ENCODE measurements around the gene ITFG2. TPM values are rescaled to one million over a fixed set of nuclear protein-coding genes. Genes with fewer than 3 reads are reported as not detected.

Gene ITFG2
- total and polyA plus RNA-seq, 2 of the 13 experiments (the other 11 are each of a cell fraction or from before 2014, with no cell fraction given), result 14.8 to 15.5 TPM

DNA sequence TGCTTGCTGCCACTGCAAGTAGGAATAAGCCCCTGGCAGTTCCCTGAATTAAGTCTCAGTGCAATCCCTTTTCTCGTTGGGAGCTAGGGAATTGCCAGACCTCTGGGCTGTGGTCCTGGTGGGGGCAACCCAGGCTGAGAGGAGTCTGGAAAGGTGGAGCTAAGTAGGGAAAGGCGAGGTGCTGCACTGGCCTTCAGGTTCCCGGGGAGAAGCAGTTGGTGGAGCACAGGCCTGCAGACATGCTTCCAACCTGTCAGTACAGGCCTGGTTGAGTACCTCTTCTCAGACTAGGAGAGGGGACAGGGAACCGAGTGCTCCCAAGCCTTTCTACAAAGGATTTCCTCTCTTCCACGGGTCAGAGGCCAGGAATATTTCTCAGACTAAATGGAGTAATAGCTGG, 20.9 kb downstream of the ITFG2 start (continued):
- TF ChIP-seq SNAI1 (CRISPR knock-in tag; IDR thresholded peaks at IDR 0.05; ENCODE audit: borderline replicate concordance) (no peak), PHF5A (CRISPR knock-in tag; IDR thresholded peaks at IDR 0.05; ENCODE audit: low read depth, unreplicated experiment) (no peak)

DNA sequence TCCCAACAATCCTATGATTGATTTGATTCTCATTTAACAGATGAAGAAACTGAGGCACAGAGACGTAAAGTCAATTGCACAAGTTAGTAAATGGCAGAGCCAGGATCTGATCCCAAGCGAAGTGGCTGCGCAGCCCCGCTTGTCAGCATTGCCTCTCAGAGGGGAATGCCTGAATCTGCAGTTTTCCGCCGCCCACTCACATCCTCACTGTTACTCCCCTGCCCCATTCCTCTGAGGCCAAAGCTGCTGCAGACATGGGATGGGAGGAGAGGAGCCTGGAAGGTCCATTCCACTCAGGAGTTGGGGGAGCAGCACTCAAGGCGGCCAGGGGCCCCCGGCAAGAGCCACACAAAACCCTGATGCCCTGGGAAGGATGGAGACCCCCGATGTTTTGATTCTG, 21.3 kb downstream of the ITFG2 start:
- in situ Hi-C loops (cut with HindIII; ENCODE audit: extremely low pct_ligation_motif_present, low pct_unique_long_range_greater_than_20kb), result no loop called here
- no peak for DNase-seq (ENCODE audit: low spot score)

More for the DNA sequence above, 21.3 kb downstream of the ITFG2 start:
- ATAC-seq (no peak), FAIRE-seq (no peak)
- no TSS peak for BruUV-seq (replicated peaks)
- TF ChIP-seq NFKBIZ (CRISPR knock-in tag; IDR thresholded peaks at IDR 0.05), result no peak
- TF ChIP-seq ZNF136 (CRISPR knock-in tag; IDR thresholded peaks at IDR 0.05; ENCODE audit: low read depth), result no peak
- no peak for TF ChIP-seq KDM5A (IDR thresholded peaks at IDR 0.05; ENCODE audit: borderline replicate concordance, low read length)
- TF ChIP-seq RXRA (CRISPR knock-in tag; IDR thresholded peaks at IDR 0.05), result no peak
- no peak for TF ChIP-seq ZNF292 (CRISPR knock-in tag; IDR thresholded peaks at IDR 0.05; ENCODE audit: borderline replicate concordance, low read depth)
- TF ChIP-seq ZFX (CRISPR knock-in tag; IDR thresholded peaks at IDR 0.05; ENCODE audit: low read depth), result no peak
- TF ChIP-seq NCOA2 (CRISPR knock-in tag; IDR thresholded peaks at IDR 0.05), result no peak
- no peak for TF ChIP-seq ZNF567 (CRISPR knock-in tag; IDR thresholded peaks at IDR 0.05; ENCODE audit: borderline replicate concordance)
- TF ChIP-seq CAMTA2 (CRISPR knock-in tag; IDR thresholded peaks at IDR 0.05; ENCODE audit: borderline replicate concordance), result no peak
- no peak for TF ChIP-seq JUND (CRISPR knock-in tag; IDR thresholded peaks at IDR 0.05)
- TF ChIP-seq, protein P1, sequence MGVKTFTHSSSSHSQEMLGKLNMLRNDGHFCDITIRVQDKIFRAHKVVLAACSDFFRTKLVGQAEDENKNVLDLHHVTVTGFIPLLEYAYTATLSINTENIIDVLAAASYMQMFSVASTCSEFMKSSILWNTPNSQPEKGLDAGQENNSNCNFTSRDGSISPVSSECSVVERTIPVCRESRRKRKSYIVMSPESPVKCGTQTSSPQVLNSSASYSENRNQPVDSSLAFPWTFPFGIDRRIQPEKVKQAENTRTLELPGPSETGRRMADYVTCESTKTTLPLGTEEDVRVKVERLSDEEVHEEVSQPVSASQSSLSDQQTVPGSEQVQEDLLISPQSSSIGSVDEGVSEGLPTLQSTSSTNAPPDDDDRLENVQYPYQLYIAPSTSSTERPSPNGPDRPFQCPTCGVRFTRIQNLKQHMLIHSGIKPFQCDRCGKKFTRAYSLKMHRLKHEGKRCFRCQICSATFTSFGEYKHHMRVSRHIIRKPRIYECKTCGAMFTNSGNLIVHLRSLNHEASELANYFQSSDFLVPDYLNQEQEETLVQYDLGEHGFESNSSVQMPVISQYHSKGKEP (CRISPR knock-in tag; IDR thresholded peaks at IDR 0.05), result no peak
- no peak for TF ChIP-seq TEAD2 (CRISPR knock-in tag; IDR thresholded peaks at IDR 0.05)
- no peak for TF ChIP-seq ZNF253 (CRISPR knock-in tag; IDR thresholded peaks at IDR 0.05; ENCODE audit: borderline replicate concordance)
- no peak for TF ChIP-seq U2AF1 (optimal IDR thresholded peaks at IDR 0.05; ENCODE audit: low read depth, low read length)
- no peak for TF ChIP-seq HNF4A (CRISPR knock-in tag; IDR thresholded peaks at IDR 0.05)
- no peaks in the 10 kb centered on the region; a peak in 2 of 5 replicates for H3K36me3 ChIP-seq (replicated peaks in 1 of 2; ENCODE audit: control insufficient read depth in 1 of 2, insufficient read depth in 2 of 2, low read length in 2 of 2)
- POLR2A ChIA-PET, result interaction anchor here (0.6 kb wide), 2 partner anchors 16 to 67 kb away, joined by 3 read pairs; no protein-coding TSS in a partner anchor
- intact Hi-C loops (cut with micrococcal nuclease; ENCODE audit: unreplicated experiment), result no loop called here
- H3K9me3 ChIP-seq (ENCODE audit: low read length), result no peaks in the 10 kb centered on the region
- H3K4me2 ChIP-seq (ENCODE audit: low read depth, low read length), result no peak overlapping the region
- no peaks in the 10 kb centered on the region for H3K79me2 ChIP-seq (ENCODE audit: insufficient read depth, low read length)
- 91% methylated on average over 9 of the region's 9 CpGs for WGBS (ENCODE audit: low lambda C conversion rate)
- H4K20me1 ChIP-seq (ENCODE audit: insufficient read depth, low read length), result no peaks in the 10 kb centered on the region
- CTCF ChIA-PET (ENCODE audit: low intra/inter-chr PET ratio, low total read pairs), result no interaction called here
- no peak overlapping the region for H3K4me3 ChIP-seq (replicated peaks in 1 of 3; ENCODE audit: insufficient read depth in 1 of 3, low read depth in 2 of 3, low read length in 3 of 3)
- no peak overlapping the region for H3K27ac ChIP-seq (ENCODE audit: extremely low read length, insufficient read depth, low read length)
- no peak overlapping the region for H3K9ac ChIP-seq (ENCODE audit: insufficient read depth, low read depth, low read length)
- H2AFZ ChIP-seq (ENCODE audit: low read length), result no peak overlapping the region
- no peaks in the 10 kb centered on the region for H3K4me1 ChIP-seq (ENCODE audit: insufficient read depth, low read length)
- H3K27me3 ChIP-seq (ENCODE audit: control insufficient read depth in 1 of 2, insufficient read depth in 2 of 2, low read length in 2 of 2), result no peaks in the 10 kb centered on the region
